ENCODE results near the gene CRIM1. TPM values are rescaled to one million over a fixed set of nuclear protein-coding genes. Genes with fewer than 3 reads are reported as not detected.

Gene CRIM1
- total RNA-seq, 1 donor from 2014 or later: 105 TPM

DNA sequence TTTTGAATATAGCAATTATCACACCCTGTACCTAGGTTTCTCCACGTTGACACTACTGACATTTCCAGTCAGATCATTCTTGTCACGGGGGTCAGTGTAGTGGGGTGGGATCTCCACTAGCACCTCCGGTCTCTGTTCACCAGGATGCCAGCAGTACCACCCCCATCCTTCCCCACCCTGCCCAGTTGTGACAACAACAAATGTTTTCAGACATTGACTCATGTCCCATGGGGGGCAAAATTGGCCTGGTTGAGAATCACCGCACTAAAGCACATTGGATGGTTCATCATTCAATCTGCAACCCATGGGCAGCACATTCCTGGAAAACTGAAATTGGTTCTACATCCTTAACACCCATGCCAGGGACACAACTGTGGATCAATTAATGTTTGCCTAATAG is 210.1 kb downstream of the CRIM1 start:
- Histone ChIP-seq H3K27me3 (ENCODE audit: low read depth) (no peaks in the 10 kb centered on the region), H3K4me1 (peaks cover 33% of the 10 kb centered on the region), H3K27ac (no peak overlapping the region), H3K36me3 (peaks cover 5% of the 10 kb centered on the region), H3K4me3 (no peak overlapping the region), H3K9me3 (no peaks in the 10 kb centered on the region)
- DNase-seq: no peak
- intact Hi-C loops (cut with DNase I): no loop called here
- no peak for ATAC-seq
- TF ChIP-seq, protein P1, sequence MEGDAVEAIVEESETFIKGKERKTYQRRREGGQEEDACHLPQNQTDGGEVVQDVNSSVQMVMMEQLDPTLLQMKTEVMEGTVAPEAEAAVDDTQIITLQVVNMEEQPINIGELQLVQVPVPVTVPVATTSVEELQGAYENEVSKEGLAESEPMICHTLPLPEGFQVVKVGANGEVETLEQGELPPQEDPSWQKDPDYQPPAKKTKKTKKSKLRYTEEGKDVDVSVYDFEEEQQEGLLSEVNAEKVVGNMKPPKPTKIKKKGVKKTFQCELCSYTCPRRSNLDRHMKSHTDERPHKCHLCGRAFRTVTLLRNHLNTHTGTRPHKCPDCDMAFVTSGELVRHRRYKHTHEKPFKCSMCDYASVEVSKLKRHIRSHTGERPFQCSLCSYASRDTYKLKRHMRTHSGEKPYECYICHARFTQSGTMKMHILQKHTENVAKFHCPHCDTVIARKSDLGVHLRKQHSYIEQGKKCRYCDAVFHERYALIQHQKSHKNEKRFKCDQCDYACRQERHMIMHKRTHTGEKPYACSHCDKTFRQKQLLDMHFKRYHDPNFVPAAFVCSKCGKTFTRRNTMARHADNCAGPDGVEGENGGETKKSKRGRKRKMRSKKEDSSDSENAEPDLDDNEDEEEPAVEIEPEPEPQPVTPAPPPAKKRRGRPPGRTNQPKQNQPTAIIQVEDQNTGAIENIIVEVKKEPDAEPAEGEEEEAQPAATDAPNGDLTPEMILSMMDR (IDR thresholded peaks at IDR 0.05): no peak

- DNase-seq: no peak
- peaks cover 13% of the 10 kb centered on the region for H3K36me3 ChIP-seq
- intact Hi-C loops (cut with DNase I): no loop called here
- H3K27me3 ChIP-seq (ENCODE audit: low read depth): no peaks in the 10 kb centered on the region
- H3K4me1 ChIP-seq: peaks cover 23% of the 10 kb centered on the region
- no peak for ATAC-seq
- no peak overlapping the region for H3K27ac ChIP-seq
- H3K4me3 ChIP-seq: no peak overlapping the region
- TF ChIP-seq, protein P1 (IDR thresholded peaks at IDR 0.05): no peak
- H3K9me3 ChIP-seq: no peaks in the 10 kb centered on the region
Observed at GRCh38 chr2:36566887-36567286, 211.3 kb downstream of the CRIM1 start.

DNA sequence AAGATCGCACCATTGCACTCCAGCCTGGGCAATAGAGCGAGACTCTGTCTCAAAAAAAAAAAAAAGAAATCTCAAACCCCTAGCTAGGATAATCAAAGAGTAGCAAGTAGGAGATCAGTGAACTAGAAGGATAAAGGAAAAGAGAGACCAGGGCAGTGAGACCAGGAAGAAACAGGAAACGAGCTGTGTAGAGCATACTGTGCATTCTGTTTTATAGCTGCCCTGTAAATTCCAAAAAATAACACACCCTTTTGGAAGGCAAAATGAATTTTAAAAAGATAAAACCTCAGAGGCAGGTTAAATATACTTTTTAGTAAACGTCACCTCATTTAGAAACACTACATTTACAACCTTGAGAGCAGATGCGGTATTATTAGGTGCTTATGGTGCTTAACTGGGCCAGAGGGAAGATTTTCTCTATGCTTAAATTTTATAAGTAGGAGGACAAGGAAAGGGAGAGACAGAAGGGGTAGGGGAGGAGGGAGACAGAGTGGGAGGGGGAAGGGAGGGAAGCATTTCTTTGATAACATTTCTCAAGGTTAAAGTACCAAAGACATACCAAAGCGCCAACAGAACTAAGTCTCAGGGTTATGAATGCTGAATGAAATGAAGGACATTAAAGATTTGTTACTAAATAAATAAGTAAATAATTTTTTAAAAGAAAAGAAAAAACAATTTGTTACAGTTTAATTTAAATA is 212.3 kb downstream of the CRIM1 start:
- TF ChIP-seq, protein P1 (IDR thresholded peaks at IDR 0.05): no peak
- DNase-seq (no peak), ATAC-seq (no peak)
- intact Hi-C loops (cut with DNase I): no loop called here
- no peaks in the 10 kb centered on the region for H3K27me3 ChIP-seq (ENCODE audit: low read depth)
- H3K4me3 ChIP-seq: no peak overlapping the region
- no peaks in the 10 kb centered on the region for H3K9me3 ChIP-seq
- H3K36me3 ChIP-seq: peaks cover 13% of the 10 kb centered on the region
- peaks cover 13% of the 10 kb centered on the region for H3K4me1 ChIP-seq
- H3K27ac ChIP-seq: peak overlapping the region; percentile 7

DNA sequence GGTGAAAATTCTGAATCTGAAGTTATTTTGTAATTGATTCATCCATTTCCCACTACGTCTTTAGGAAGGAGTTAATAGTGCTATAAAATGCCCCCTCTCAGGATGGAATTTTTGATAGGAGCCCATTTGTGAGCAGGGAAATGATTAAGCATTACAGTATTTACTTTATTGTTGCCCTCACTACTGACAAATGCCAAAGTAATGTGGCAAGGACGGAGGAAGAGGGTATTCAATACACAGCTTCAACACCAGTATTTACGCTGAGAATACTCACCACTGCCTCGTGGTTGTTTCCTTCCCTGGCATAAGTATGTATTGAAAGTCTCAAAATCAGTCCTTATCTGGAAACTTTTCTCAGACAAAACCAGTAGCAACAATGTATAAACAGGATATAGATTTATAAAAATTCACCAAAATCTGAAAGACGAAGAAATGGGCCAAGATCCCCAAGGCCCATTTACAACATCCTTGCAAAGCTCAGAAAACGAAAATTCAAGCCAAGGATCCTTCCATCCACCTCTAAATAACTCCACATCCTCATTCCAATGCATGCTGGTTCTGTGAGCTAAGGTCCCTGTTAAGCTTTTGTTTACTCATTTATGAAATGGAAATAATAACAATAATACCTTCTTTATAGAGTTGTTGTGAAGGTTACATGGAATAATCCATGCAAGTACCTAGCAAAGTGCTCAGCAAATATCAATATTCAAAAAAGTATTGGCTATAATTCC is 213.1 kb downstream of the CRIM1 start:
- Histone ChIP-seq H3K4me3 (no peak overlapping the region), H3K9me3 (no peaks in the 10 kb centered on the region), H3K27me3 (ENCODE audit: low read depth) (no peaks in the 10 kb centered on the region), H3K27ac (peak overlapping the region; percentile 7), H3K4me1 (peaks cover 5% of the 10 kb centered on the region), H3K36me3 (peaks cover 15% of the 10 kb centered on the region)
- intact Hi-C loops (cut with DNase I): no loop called here
- TF ChIP-seq, protein P1 (IDR thresholded peaks at IDR 0.05): no peak
- ATAC-seq (no peak), DNase-seq (no peak)

DNA sequence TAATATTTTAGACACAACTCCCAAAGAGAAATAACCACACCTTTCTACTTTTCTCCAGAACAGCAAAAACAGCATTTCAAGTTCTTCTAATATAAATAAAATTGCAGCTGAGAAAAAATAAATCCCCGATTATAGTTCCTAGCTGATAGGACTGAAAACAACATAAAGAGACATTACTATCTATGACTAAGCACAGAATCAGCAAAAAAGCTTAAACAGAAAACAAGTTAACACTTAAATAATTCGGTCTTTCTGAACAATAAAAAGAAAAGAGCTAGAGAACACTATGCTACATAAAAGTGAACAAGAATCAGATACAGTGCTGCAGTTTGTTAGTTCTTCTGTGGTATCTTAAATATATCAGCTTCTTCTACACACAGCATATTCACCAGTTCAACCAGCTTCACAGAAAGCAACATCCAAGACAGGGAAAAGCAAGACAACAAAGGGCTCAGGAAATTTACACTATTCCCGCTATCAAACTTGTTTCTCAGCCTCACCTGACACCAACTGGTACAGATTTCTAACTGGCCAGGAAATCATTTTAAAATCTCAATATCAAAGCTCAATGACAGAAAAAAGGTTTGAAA is 213.8 kb downstream of the CRIM1 start:
- TF ChIP-seq, protein P1 (IDR thresholded peaks at IDR 0.05): no peak
- Histone ChIP-seq H3K36me3 (peaks cover 19% of the 10 kb centered on the region), H3K9me3 (no peaks in the 10 kb centered on the region), H3K4me1 (no peaks in the 10 kb centered on the region), H3K27me3 (ENCODE audit: low read depth) (no peaks in the 10 kb centered on the region), H3K4me3 (no peak overlapping the region), H3K27ac (no peak overlapping the region)
- intact Hi-C loops (cut with DNase I): no loop called here
- DNase-seq (no peak), ATAC-seq (no peak)

Measured in lower lobe of right lung (tissue), 2 donors.